ENCODE results near the gene RRP8.
A peak's percentile ranks its signal among the peaks of the same experiment; 100 is the strongest.

The RRP8 gene

GRCh38 chr11:6632116-6633073 lies 29.0 kb upstream of the RRP8 start:
- no peak for DNase-seq (ENCODE audit: low read depth)

- no peak for DNase-seq (ENCODE audit: low read depth)
Observed at GRCh38 chr11:6631361-6631890, 28.0 kb upstream of the RRP8 start.

GRCh38 chr11:6630632-6631291 lies 27.3 kb upstream of the RRP8 start:
- DNase-seq (ENCODE audit: low read depth) = no peak

GRCh38 chr11:6629892-6630631 lies 26.6 kb upstream of the RRP8 start:
- no peak for DNase-seq (ENCODE audit: low read depth)

- DNase-seq (ENCODE audit: low read depth) = no peak
Observed at GRCh38 chr11:6629573-6629891, 26.1 kb upstream of the RRP8 start.

- DNase-seq (ENCODE audit: low read depth) = no peak
Observed at GRCh38 chr11:6628526-6628925, 25.1 kb upstream of the RRP8 start.

- no peak for DNase-seq (ENCODE audit: low read depth)
Observed at GRCh38 chr11:6627762-6628241, 24.4 kb upstream of the RRP8 start.

- no peak for DNase-seq (ENCODE audit: low read depth)
Observed at GRCh38 chr11:6626971-6627761, 23.8 kb upstream of the RRP8 start.

GRCh38 chr11:6625832-6626420 lies 22.5 kb upstream of the RRP8 start:
- DNase-seq (ENCODE audit: low read depth) = no peak

- no peak for DNase-seq (ENCODE audit: low read depth)
Observed at GRCh38 chr11:6625156-6625831, 21.9 kb upstream of the RRP8 start.

- no peak for DNase-seq (ENCODE audit: low read depth)
Observed at GRCh38 chr11:6623391-6624363, 20.3 kb upstream of the RRP8 start.

GRCh38 chr11:6622261-6623171 lies 19.1 kb upstream of the RRP8 start:
- DNase-seq (ENCODE audit: low read depth) = no peak

GRCh38 chr11:6621711-6622211 lies 18.3 kb upstream of the RRP8 start:
- DNase-seq (ENCODE audit: low read depth) = no peak

- no peak for DNase-seq (ENCODE audit: low read depth)
Observed at GRCh38 chr11:6620636-6621035, 17.2 kb upstream of the RRP8 start.

GRCh38 chr11:6619004-6619745 lies 15.8 kb upstream of the RRP8 start, which contains the start of gene TPP1:
Gene TPP1 (minus strand): TSS chr11:6619422. CDS start chr11:6619400, 22 bp downstream.
- DNase-seq (ENCODE audit: low read depth) = peak; percentile 91

GRCh38 chr11:6618117-6619003 lies 14.9 kb upstream of the RRP8 start:
- peak; percentile 62 for DNase-seq (ENCODE audit: low read depth)
